ENCODE results near the gene DYSF. TPM values are rescaled to one million over a fixed set of nuclear protein-coding genes. Genes with fewer than 3 reads are reported as not detected.

The DYSF gene
- total and polyA plus RNA-seq, 2 donors (not counting 3 experiments of a cell fraction or from before 2014, with no cell fraction given), result 50.9 to 152 TPM

- no peak for DNase-seq (ENCODE audit: low read depth, low spot score)
- Histone ChIP-seq H3K9me3 (replicated peaks; ENCODE audit: control insufficient read depth, insufficient read depth, low read length) (no peaks in the 10 kb centered on the region), H4K20me1 (replicated peaks; ENCODE audit: control insufficient read depth, extremely low read depth, insufficient read depth, low read length) (no peaks in the 10 kb centered on the region), H3K9me1 (replicated peaks; ENCODE audit: control insufficient read depth, extremely low read depth, insufficient read depth, low read length) (no peaks in the 10 kb centered on the region), H3K4me2 (ENCODE audit: insufficient read depth, low read length) (no peak overlapping the region), H3K4me1 (ENCODE audit: control insufficient read depth, extremely low read depth, insufficient read depth, low read length) (no peaks in the 10 kb centered on the region), H3K79me2 (ENCODE audit: control insufficient read depth, insufficient read depth, low read length) (no peaks in the 10 kb centered on the region), H2AFZ (ENCODE audit: low read depth, low read length) (no peak overlapping the region), H3K9ac (replicated peaks; ENCODE audit: extremely low read depth, insufficient read depth, low read length) (no peak overlapping the region), H3K4me3 (replicated peaks in 1 of 3; ENCODE audit: insufficient read depth in 1 of 3, low read depth in 1 of 3, low read length in 3 of 3) (no peak overlapping the region), H3K36me3 (ENCODE audit: control insufficient read depth in 2 of 2, extremely low read depth in 1 of 2, insufficient read depth in 2 of 2, low read length in 2 of 2) (no peaks in the 10 kb centered on the region), H3K27ac (ENCODE audit: insufficient read depth, low read depth, low read length) (no peak overlapping the region), H3K27me3 (ENCODE audit: control insufficient read depth in 2 of 2, insufficient read depth in 2 of 2, low read length in 2 of 2) (peaks cover 0 to 4% of the 10 kb centered on the region in 2 experiments)
- intact Hi-C loops (cut with micrococcal nuclease) (no loop called here), dilution Hi-C loops (cut with MboI; ENCODE audit: extremely low pct_ligation_motif_present, low sequenced_read_pairs) (no loop called here)
- TF ChIP-seq EZH2 (IDR thresholded peaks at IDR 0.05; ENCODE audit: borderline replicate concordance, low read depth, low read length, severe bottlenecking), result no peak
- no peak for TF ChIP-seq CTCF (IDR thresholded peaks at IDR 0.05; ENCODE audit: extremely low read depth in 1 of 2, insufficient read depth in 1 of 2, low read depth in 1 of 2, low read length in 2 of 2)
- TF ChIP-seq POLR2A (IDR thresholded peaks at IDR 0.05; ENCODE audit: low read depth, low read length), result no peak
- no peak for TF ChIP-seq MYC (IDR thresholded peaks at IDR 0.05; ENCODE audit: low read depth, low read length)
- TF ChIP-seq MAX (IDR thresholded peaks at IDR 0.05; ENCODE audit: insufficient read depth, insufficient read length), result no peak
- TF ChIP-seq JUN (IDR thresholded peaks at IDR 0.05; ENCODE audit: borderline replicate concordance, insufficient read depth, insufficient read length, low read depth), result no peak
- TF ChIP-seq GATA2 (IDR thresholded peaks at IDR 0.05; ENCODE audit: insufficient read depth, insufficient read length, low read depth, low read length), result no peak
- TF ChIP-seq FOS (IDR thresholded peaks at IDR 0.05; ENCODE audit: borderline replicate concordance, insufficient read depth, low read length), result no peak
- no peak for TF ChIP-seq POLR2AphosphoS5 (IDR thresholded peaks at IDR 0.05; ENCODE audit: insufficient read depth, low read depth, low read length)
- POLR2A ChIA-PET, result interaction anchor here (0.6 kb wide), 1 partner anchor 1558 kb away, joined by 3 read pairs; no protein-coding TSS in a partner anchor
- BruUV-seq (replicated peaks), result no TSS peak
- FAIRE-seq, result no peak
- CTCF ChIA-PET, result interaction anchor here (1.3 to 1.4 kb wide), 2 partner anchors 18 to 93 kb away, joined by 3 read pairs; no protein-coding TSS in a partner anchor
Observed at GRCh38 chr2:71705171-71705960, 252.0 kb downstream of the DYSF start.

All from endothelial cell of umbilical vein (primary cell).